H1 (cell line): ENCODE results near the gene HOXB9. TPM values are rescaled to one million over a fixed set of nuclear protein-coding genes. Genes with fewer than 3 reads are reported as not detected.
A peak's percentile ranks its signal among the peaks of the same experiment; 100 is the strongest.

Source experiments
- CTCF ChIA-PET: fragments of 300-600 bp; sonication (Branson Sonifier 250); formaldehyde crosslinking; loops from one replicate; lab custom pipeline; 2021; ENCODE audit not compliant: partially characterized antibody; lab: Charles Lee
- POLR2A ChIA-PET: fragments of 300-600 bp; sonication (Branson Sonifier 250); formaldehyde crosslinking; loops from one replicate; lab custom pipeline; 2021; ENCODE audit warnings: inconsistent platforms; ENCODE audit not compliant: partially characterized antibody; lab: Charles Lee
- DNase-seq, 2 experiments: peaks; one replicate each; pipeline versions ENCODE4 v3.0.0 to v3.0.0-alpha.2; 2010 to 2022; ENCODE audit warnings: low spot score in 2 of 2, low read depth in 1 of 2, mixed read lengths in 1 of 2
- FAIRE-seq: peaks from 2 replicates; lab custom pipeline; 2011; peaks lifted over from hg19 to GRCh38; lab: Jason Lieb, UNC
- H2AFZ ChIP-seq: 2 replicates; pipeline ENCODE4 v1.8.1; 2012; ENCODE audit warnings: low read length, inconsistent platforms
- H2AK5ac ChIP-seq: 2 replicates; pipeline ENCODE4 v1.6.1; 2013; ENCODE audit warnings: low read depth, low read length
- H2BK120ac ChIP-seq: replicated peaks from 2 replicates; pipeline ENCODE3; 2013; ENCODE audit warnings: low read depth, low read length, inconsistent platforms
- H2BK12ac ChIP-seq: 2 replicates; pipeline ENCODE4 v1.6.1; 2013; ENCODE audit warnings: low read depth, low read length
- H2BK15ac ChIP-seq: 2 replicates; pipeline ENCODE4 v1.6.1; 2013; ENCODE audit warnings: low read length
- H2BK20ac ChIP-seq: 2 replicates; pipeline ENCODE4 v1.6.1; 2013; ENCODE audit warnings: low read length
- H2BK5ac ChIP-seq: 2 replicates; pipeline ENCODE4 v1.6.1; 2013; ENCODE audit warnings: low read depth, low read length
- H3K14ac ChIP-seq: 2 replicates; pipeline ENCODE4 v1.6.1; 2013; ENCODE audit warnings: inconsistent platforms; ENCODE audit not compliant: insufficient read length
- H3K18ac ChIP-seq: 2 replicates; pipeline ENCODE4 v1.6.1; 2013; ENCODE audit warnings: low read length; ENCODE audit errors: extremely low read depth
- H3K23ac ChIP-seq: 2 replicates; pipeline ENCODE4 v1.6.1; 2013; ENCODE audit warnings: inconsistent platforms; ENCODE audit not compliant: insufficient read length
- H3K23me2 ChIP-seq: 2 replicates; pipeline ENCODE4 v1.6.1; 2013; ENCODE audit warnings: low read depth, low read length
- H3K27ac ChIP-seq: 2 replicates; pipeline ENCODE4 v1.6.1; 2011; ENCODE audit warnings: low read depth, low read length, inconsistent platforms
- H3K27me3 ChIP-seq, 4 experiments: replicated peaks in 1 of 4; 1 replicate in 1 of 4; 2 replicates in 3 of 4; pipeline versions ENCODE4 v1.6.1 to v1.8.1; 2011 to 2013; ENCODE audit warnings: low read length in 3 of 4, mild to moderate bottlenecking in 3 of 4, inconsistent platforms in 2 of 4, mixed read lengths in 2 of 4, moderate library complexity in 1 of 4; ENCODE audit not compliant: control insufficient read depth in 3 of 4, insufficient read depth in 3 of 4; ENCODE audit errors: extremely low read depth in 1 of 4
- H3K36me3 ChIP-seq, 4 experiments: 2 replicates each; pipeline versions ENCODE4 v1.6.1 to v1.8.1; 2011 to 2013; ENCODE audit warnings: mild to moderate bottlenecking in 4 of 4, low read length in 3 of 4, moderate library complexity in 2 of 4, control low read depth in 1 of 4, inconsistent platforms in 1 of 4; ENCODE audit not compliant: insufficient read depth in 4 of 4, control insufficient read depth in 2 of 4
- H3K4ac ChIP-seq: replicated peaks from 2 replicates; pipeline ENCODE3; 2013; ENCODE audit warnings: low read length, low read depth, mixed read lengths, inconsistent platforms; ENCODE audit not compliant: insufficient read length
- H3K4me1 ChIP-seq, 4 experiments: replicated peaks in 1 of 4; 1 replicate in 1 of 4; 2 replicates in 3 of 4; pipeline versions ENCODE4 v1.6.1 to v1.8.1; 2011 to 2013; ENCODE audit warnings: low read length in 3 of 4, inconsistent platforms in 2 of 4, mixed read lengths in 1 of 4; ENCODE audit not compliant: insufficient read depth in 4 of 4, control insufficient read depth in 3 of 4
- H3K4me2 ChIP-seq, 2 experiments: 2 replicates each; pipeline versions ENCODE4 v1.6.1 to v1.8.1; 2011 to 2013; ENCODE audit warnings: low read depth in 2 of 2, low read length in 2 of 2, control low read depth in 1 of 2, inconsistent platforms in 1 of 2, mild to moderate bottlenecking in 1 of 2; ENCODE audit not compliant: insufficient read depth in 1 of 2
- H3K4me3 ChIP-seq, 4 experiments: fragments of 200-600, 300-600 bp in 1 of 4; sonication (generic), shearing (Covaris generic), sonication (Bioruptor Twin) in 1 of 4; 2 replicates each; pipeline versions ENCODE4 v1.5.1 to v1.8.1; 2011 to 2016; ENCODE audit warnings: low read length in 4 of 4, low read depth in 3 of 4, control low read depth in 2 of 4, inconsistent platforms in 2 of 4, mild to moderate bottlenecking in 2 of 4, mixed read lengths in 1 of 4, moderate library complexity in 1 of 4; ENCODE audit not compliant: insufficient read depth in 2 of 4; ENCODE audit errors: extremely low read depth in 1 of 4
- H3K56ac ChIP-seq: replicated peaks from 2 replicates; pipeline ENCODE3; 2013; ENCODE audit warnings: low read depth, mild to moderate bottlenecking, mixed read lengths, low read length, inconsistent platforms; ENCODE audit not compliant: insufficient read length
- H3K79me1 ChIP-seq: 2 replicates; pipeline ENCODE4 v1.6.1; 2013; ENCODE audit warnings: low read depth, low read length, control low read depth
- H3K79me2 ChIP-seq, 2 experiments: 2 replicates each; pipeline versions ENCODE4 v1.6.1 to v1.8.1; 2012 to 2013; ENCODE audit warnings: low read length in 2 of 2, mild to moderate bottlenecking in 2 of 2, inconsistent platforms in 1 of 2; ENCODE audit not compliant: insufficient read depth in 2 of 2, control insufficient read depth in 1 of 2
- H3K9ac ChIP-seq, 4 experiments: replicated peaks in 1 of 4; 1 replicate in 1 of 4; 2 replicates in 3 of 4; pipeline versions ENCODE4 v1.6.1 to v1.8.1; 2011 to 2013; ENCODE audit warnings: low read depth in 3 of 4, low read length in 3 of 4, control low read depth in 2 of 4, mild to moderate bottlenecking in 2 of 4, moderate library complexity in 2 of 4, inconsistent platforms in 1 of 4; ENCODE audit errors: extremely low read depth in 1 of 4
- H3K9me3 ChIP-seq, 2 experiments: 2 replicates each; pipeline versions ENCODE4 v1.6.1 to v1.8.1; 2012 to 2013; ENCODE audit warnings: mild to moderate bottlenecking in 2 of 2, moderate library complexity in 2 of 2, control low read depth in 1 of 2, inconsistent platforms in 1 of 2, low read depth in 1 of 2, low read length in 1 of 2, mixed read lengths in 1 of 2; ENCODE audit not compliant: insufficient read depth in 2 of 2
- H4K20me1 ChIP-seq, 2 experiments: replicated peaks in 1 of 2; 2 replicates each; pipeline versions ENCODE3 to v1.8.1; 2011 to 2013; ENCODE audit warnings: inconsistent platforms in 2 of 2, low read length in 2 of 2, mild to moderate bottlenecking in 1 of 2; ENCODE audit not compliant: insufficient read depth in 2 of 2, control insufficient read depth in 1 of 2
- H4K5ac ChIP-seq: 2 replicates; pipeline ENCODE4 v1.6.1; 2013; ENCODE audit warnings: low read length, low read depth, mixed read lengths, inconsistent platforms; ENCODE audit not compliant: insufficient read length
- H4K8ac ChIP-seq: 2 replicates; pipeline ENCODE4 v1.8.0; 2013; ENCODE audit warnings: mild to moderate bottlenecking, moderate library complexity, low read length, inconsistent platforms; ENCODE audit not compliant: insufficient read depth; ENCODE audit errors: extremely low read depth
- H4K91ac ChIP-seq: replicated peaks from 2 replicates; pipeline ENCODE3; 2013; ENCODE audit warnings: low read length, mixed read lengths, inconsistent platforms; ENCODE audit not compliant: insufficient read length
- CBX8 ChIP-seq: fragments of 300-800, 300-1000 bp; sonication (generic); IDR thresholded peaks from 2 replicates; pipeline ENCODE4 v1.7.1; 2016; ENCODE audit warnings: low read depth, low read length, borderline replicate concordance
- CHD2 ChIP-seq: IDR thresholded peaks from 2 replicates; pipeline ENCODE4 v1.6.1; 2012; ENCODE audit warnings: low read length, improper control_type of control experiment
- EZH2 ChIP-seq: fragments of 200-600 bp; sonication (generic); IDR thresholded peaks from 2 replicates; pipeline ENCODE4 v1.7.1; 2012; ENCODE audit warnings: low read depth, mild to moderate bottlenecking, moderate library complexity, low read length, inconsistent platforms; ENCODE audit not compliant: severe bottlenecking
- HDAC6 ChIP-seq: IDR thresholded peaks from one replicate; pipeline ENCODE4 v1.7.1; 2012; ENCODE audit warnings: low read depth, mild to moderate bottlenecking, inconsistent platforms, low read length, moderate library complexity
- KDM1A ChIP-seq: fragments of 200-600, 300-600 bp; sonication (generic); IDR thresholded peaks from 2 replicates; pipeline ENCODE4 v1.7.1; 2016; ENCODE audit warnings: mild to moderate bottlenecking, low read length, borderline replicate concordance
- POU5F1 ChIP-seq: IDR thresholded peaks from 2 replicates; pipeline ENCODE4 v1.6.1; 2011; ENCODE audit warnings: low read depth, mild to moderate bottlenecking, low read length, moderate library complexity
- RNF2 ChIP-seq: fragments of 200-900, 300-1000 bp; sonication (generic); IDR thresholded peaks from 2 replicates; pipeline ENCODE4 v1.7.1; 2016; ENCODE audit warnings: borderline replicate concordance, low read depth, mild to moderate bottlenecking, antibody characterized with exemption, low read length; ENCODE audit not compliant: poor library complexity, severe bottlenecking; ENCODE audit errors: missing control alignments
- SUZ12 ChIP-seq: fragments of 200-600 bp; sonication (generic); IDR thresholded peaks from 2 replicates; pipeline ENCODE4 v1.6.1; 2012; ENCODE audit warnings: mild to moderate bottlenecking, inconsistent platforms, low read length, moderate library complexity, mixed read lengths
- WGBS, 2 experiments: shearing (Covaris generic) in 1 of 2; methylation state at CpG; one replicate each; pipeline versions ENCODE4 v1.1.6 to v1.1.7; 2013 to 2015; ENCODE audit warnings: low lambda C conversion rate in 2 of 2, mixed read lengths in 2 of 2, inconsistent platforms in 1 of 2, low coverage in 1 of 2, missing lambda C conversion rate in 1 of 2; ENCODE audit not compliant: insufficient replicate concordance in 2 of 2, insufficient coverage in 1 of 2, insufficient read length in 1 of 2; ENCODE audit errors: extremely low coverage in 1 of 2, missing lambda C conversion rate in 1 of 2; 5-methylcytosine and 5-hydroxymethylcytosine counted together
- polyA plus RNA-seq, 7 experiments: library from polyadenylated mRNA; depleted of rRNA in 3 of 7; stranded (reverse) in 5 of 7; unstranded in 2 of 7; fragments of >200 nt in 5 of 7; fragments of 200-250 nt in 2 of 7; gene quantifications; 1 replicate in 5 of 7; 2 replicates in 1 of 7; 4 replicates in 1 of 7; pipeline versions ENCODE4 v1.2.1 to v1.2.3, GENCODE V29; 2011 to 2013; ENCODE audit warnings: missing spikeins in 2 of 7, mixed read lengths in 2 of 7
- total RNA-seq: library from RNA; stranded (reverse); fragmentation: NEBNext Ultra II Directional; extraction: Animal tissue kit (Norgen Biotek cat#: 25700); gene quantifications from 2 replicates; pipeline ENCODE4 v1.2.1, GENCODE V29; 2021

HOXB9 gene
- total and polyA plus RNA-seq, 2 of the 8 experiments (the other 6 are each of a cell fraction or from before 2014, with no cell fraction given) = not detected

DNA sequence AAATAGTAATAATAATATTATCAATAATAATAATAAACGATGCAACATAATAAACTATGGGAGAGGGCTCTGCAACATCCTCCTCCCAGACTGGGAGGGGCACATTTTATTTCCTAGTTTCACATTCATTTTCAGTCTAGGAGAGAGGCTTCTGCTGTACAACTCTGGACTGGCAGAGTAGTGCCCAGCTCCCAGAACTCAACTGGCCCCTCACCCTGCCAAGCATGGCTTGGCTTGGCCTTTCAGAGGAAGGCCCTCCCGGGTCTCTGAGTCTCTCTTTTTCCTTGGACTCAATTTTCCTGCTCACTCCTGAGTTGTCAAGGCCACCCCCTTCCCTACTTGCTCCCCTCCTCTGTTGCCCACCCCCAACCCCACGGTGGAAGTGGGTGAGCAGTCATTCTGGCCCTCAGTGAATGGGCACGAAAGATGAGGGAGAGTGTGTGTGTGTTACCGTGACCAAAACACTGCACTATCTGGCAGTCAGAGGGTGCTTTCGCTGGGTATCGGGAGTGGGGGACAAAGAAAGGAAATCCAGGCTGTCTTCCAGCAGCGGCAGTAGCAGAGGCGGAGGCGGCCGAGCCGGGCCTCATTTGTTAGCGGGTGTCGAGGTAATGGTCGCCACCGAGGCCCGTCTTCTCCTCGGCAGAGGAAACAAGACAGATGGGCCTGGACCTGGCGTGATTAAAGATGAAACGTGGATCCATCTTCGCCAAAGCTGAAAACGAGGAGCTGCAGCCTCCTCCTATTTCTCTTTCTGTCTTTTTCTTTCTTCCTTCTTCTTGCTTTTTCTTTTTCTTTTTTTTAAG is 50.3 kb downstream of the HOXB9 start:
- Histone ChIP-seq H3K56ac (no peak overlapping the region), H3K4ac (no peak overlapping the region), H3K27ac (no peak overlapping the region), H3K23ac (no peak overlapping the region), H2BK5ac (no peak overlapping the region), H3K79me1 (no peaks in the 10 kb centered on the region), H4K20me1 (peaks cover 22 to 46% of the 10 kb centered on the region in 2 experiments), H3K18ac (no peak overlapping the region; the same call in 1 of the 2 replicates), H3K14ac (no peak overlapping the region), H2BK120ac (no peak overlapping the region), H3K23me2 (no peaks in the 10 kb centered on the region), H3K79me2 (no peaks in the 10 kb centered on the region), H3K9ac (no peak overlapping the region), H2BK15ac (no peak overlapping the region), H3K27me3 (peaks cover 99 to 100% (median 100%) of the 10 kb centered on the region in 4 experiments), H4K91ac (no peak overlapping the region), H2BK20ac (no peak overlapping the region), H3K36me3 (no peaks in the 10 kb centered on the region; a peak in 1 of 8 replicates)
- CTCF ChIA-PET = interaction anchor here (1.0 to 1.4 kb wide), 2 partner anchors 12 to 28 kb away, joined by 3 to 4 read pairs; no protein-coding TSS in a partner anchor
- FAIRE-seq (no peak), DNase-seq (no peak)
- POLR2A ChIA-PET = no interaction called here
- WGBS, 2 experiments = 11% methylated on average over 20 of the region's 22 CpGs; no CpG with 5 or more reads in 1 of the 2 experiments
- TF ChIP-seq HDAC6 (no peak), EZH2 (peak; percentile 85), POU5F1 (no peak), RNF2 (peak; percentile 98), CBX8 (peak; percentile 79; the same call in 1 of the 2 replicates), SUZ12 (peak; percentile 86), KDM1A (no peak), CHD2 (no peak)
- TF ChIP-seq, all 59 proteins: peak for 4
- H3K4me3 ChIP-seq = no peak overlapping the region
- H2AFZ ChIP-seq = no peak overlapping the region
- H4K5ac ChIP-seq = no peak overlapping the region
- no peak overlapping the region for H4K8ac ChIP-seq
- peak overlapping the region; percentile 69 for H2BK12ac ChIP-seq
- H3K9me3 ChIP-seq = no peaks in the 10 kb centered on the region
- peaks cover 0 to 9% (median 3%) of the 10 kb centered on the region in 4 experiments; a peak in 4 of 7 replicates for H3K4me1 ChIP-seq
- no peak overlapping the region; a peak in 1 of 4 replicates for H3K4me2 ChIP-seq
- H2AK5ac ChIP-seq = peak overlapping the region; percentile 32; the same call in 1 of the 2 replicates
